ENCODE results near the gene ARHGAP15. TPM values are rescaled to one million over a fixed set of nuclear protein-coding genes. Genes with fewer than 3 reads are reported as not detected.

ARHGAP15 gene
- total RNA-seq, 1 experiment from 2014 or later = 0.71 TPM

Small RNA genes lying within 50 kb of the gene (small RNA-seq; reads per million reads assigned to genes)
- gene MTND4LP12 = 0 reads per million in 2 experiments

Measured in SK-MEL-5 (cell line).